ENCODE measurements around the gene ZDHHC13.

The ZDHHC13 gene

DNA sequence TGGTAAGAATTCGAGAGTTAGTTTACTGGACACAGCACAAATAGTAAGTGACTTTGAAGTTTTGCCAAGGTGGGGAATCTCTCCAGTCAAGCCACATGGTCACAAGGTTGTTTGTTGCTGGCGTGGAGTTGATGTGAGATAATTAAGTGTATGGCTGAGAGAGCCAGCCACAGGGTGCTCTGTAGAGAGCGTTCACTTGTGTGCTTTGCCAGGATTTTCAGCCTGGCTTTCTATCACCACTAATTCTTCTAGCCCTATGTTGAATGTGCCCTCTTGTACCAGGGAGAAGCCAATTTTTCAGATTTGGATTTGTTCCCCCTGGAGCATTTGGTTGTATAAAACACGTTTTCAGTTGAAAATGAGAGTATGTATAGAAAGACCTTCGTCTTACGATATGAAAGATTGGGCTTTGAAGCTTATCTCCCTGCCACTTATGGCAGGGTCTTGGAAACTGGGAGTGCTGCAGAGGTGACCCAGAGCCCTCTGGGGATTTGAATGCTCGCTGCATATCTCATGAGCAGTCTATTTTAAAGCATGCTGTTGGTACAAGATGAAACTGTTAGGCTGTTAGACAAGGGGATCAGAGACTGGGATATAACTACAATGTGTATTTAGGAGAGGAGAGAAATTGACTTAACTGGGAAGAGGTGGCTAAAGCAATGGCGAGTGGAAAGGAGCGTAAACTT lies 56.2 kb downstream of the ZDHHC13 start:
- DNase-seq: no peak

DNA sequence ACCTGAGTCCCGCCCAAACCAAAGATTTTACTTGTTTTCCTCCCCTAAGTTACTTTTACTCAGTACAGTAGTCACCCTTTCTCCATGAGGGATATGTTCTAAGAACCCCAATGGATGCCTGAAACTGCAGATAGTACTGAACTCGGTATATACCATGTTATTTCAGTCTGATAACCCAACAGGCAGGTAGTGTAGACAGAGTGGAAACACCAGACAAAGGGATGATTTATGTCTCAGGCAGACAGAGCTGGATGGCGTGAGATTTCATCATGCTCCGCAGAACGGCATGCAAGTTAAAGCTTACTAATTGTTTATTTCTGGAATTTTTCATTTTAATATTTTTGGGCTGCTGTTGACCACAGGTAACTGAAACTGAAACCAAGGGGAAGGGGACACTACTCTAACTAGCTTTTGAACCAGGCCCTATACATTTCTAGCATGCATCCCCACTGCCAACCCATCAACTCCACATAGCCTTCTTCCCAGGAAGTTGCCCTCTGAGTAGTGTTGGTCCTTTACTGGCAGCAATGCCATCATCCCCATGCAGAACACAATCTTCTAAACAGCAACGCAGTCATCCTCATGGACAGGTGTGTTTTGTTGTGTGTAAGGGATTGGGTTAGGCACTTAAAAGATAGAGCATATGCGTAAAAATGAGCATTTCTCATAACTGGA lies 57.1 kb downstream of the ZDHHC13 start:
- no peak for DNase-seq

DNA sequence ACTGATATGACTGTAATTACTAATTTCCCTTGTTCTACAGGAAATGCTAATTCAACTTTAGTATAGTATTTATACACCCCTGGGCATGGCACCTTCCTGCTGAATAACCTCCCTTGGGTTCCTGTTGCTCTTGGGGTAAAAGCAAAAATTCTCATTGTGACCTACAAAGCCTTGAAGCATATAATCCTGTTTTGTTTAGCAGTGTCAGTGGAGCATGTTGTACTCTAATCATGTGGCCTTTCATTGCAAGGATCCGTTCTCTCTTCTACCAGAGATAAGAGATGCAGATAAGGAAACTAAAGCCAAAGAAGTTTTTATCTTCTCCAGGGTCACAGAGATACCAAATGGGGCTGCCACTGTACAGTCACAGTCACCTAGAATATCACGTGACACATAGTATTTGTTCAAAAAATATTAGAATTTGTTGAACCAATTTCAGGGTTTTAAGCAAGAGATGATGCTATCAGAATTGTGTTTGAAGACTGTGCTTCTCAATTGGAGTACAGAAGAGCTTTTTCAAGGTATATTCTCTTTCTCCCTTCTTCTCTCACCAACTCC lies 59.7 kb downstream of the ZDHHC13 start:
- DNase-seq: no peak

DNA sequence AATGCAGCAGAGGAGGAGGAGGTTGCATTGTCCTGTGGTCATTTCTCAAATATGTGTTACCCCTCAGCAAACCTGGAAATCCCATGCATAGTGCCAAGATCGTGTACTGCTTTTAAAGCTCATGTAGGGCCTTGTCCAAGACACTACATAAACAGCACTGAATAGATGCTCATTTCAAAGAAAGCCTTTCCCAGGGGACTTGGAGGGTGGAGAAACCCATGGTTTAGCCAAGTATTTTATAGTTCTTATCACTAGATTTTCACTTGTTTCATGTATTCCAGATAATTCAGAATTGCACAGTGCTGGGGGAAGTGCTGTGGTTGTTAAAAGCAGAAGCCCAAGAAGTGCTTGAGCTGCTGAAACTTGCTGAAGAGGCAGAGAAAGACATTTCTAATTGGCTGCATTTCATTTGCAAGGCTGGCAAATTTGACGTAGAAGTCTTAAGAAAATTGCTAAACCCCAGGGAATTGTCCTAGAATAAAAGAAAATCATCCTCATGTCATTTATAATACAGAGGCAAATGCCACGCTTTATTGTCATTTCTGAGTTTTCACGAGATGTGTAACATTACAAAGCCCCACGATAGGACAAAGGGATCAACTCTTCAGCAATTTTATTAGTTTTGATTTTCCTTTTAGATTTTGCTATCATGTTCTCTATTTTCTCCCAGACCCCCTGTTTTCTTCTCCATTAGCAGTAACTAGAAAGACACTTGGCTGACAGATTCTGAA lies 64.7 kb downstream of the ZDHHC13 start:
- DNase-seq: no peak

DNA sequence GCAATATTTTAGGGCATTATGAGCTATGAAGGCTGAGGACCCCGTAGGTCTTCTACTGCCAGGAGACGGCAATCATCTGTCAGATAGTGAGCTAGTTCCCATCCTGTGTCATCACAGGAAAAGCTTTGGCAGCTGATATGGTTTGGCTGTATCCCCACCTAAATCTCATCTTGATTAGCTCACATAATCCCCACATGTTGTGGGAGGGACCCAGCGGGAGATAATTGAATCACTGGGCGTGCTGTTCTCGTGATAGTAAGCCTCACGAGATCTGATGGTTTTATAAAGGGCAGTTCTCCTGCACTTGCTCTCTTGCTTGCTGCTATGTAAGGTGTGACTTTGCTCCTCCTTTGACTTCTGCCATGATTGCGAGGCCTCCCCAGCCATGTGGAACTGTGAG lies 66.7 kb downstream of the ZDHHC13 start:
- no peak for DNase-seq

DNA sequence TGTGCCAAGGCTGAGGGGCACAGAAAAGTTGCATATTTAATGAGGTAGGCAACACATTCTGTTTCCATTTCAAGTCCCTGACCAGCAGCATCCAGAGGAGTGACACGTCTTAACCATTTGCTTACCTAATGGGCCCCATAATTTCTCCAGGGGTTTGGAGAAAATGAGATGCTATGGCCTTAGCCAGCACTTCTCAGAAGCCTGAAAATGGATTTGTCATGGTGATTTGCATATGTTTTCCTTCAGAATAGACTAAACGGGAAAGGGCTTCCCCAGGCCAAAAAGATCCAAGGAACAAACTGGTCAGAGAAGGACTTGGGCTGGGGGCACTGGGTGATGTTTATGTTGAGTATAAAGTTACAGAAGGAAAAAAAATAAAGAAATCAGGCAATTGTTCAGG lies 68.1 kb downstream of the ZDHHC13 start:
- DNase-seq: no peak

DNA sequence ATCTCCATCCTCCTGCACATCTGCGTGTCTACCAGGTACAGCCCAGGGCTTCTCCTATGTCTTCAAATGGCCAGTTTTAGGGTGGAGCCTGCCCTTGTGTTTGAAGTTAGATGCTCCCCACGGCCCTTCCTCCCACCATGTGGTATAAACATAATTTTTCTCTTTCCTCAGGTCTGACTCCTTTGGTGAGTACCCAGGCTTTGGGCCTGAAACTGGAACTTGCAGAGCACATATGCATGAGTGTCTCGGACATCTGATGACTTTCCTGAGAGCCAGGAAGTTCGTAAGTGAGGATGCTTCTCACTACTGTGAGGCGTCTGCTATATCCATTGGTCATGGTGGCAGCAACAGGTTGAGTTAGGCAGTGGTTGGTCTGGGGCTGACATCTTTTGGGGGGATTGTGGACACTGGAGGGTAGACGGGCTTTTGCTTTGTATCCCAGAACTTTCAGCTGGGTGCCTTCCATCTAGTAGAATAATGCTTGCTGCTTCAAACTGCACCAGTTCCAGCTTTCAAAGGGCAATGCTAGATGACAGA lies 68.6 kb downstream of the ZDHHC13 start:
- DNase-seq: no peak

DNA sequence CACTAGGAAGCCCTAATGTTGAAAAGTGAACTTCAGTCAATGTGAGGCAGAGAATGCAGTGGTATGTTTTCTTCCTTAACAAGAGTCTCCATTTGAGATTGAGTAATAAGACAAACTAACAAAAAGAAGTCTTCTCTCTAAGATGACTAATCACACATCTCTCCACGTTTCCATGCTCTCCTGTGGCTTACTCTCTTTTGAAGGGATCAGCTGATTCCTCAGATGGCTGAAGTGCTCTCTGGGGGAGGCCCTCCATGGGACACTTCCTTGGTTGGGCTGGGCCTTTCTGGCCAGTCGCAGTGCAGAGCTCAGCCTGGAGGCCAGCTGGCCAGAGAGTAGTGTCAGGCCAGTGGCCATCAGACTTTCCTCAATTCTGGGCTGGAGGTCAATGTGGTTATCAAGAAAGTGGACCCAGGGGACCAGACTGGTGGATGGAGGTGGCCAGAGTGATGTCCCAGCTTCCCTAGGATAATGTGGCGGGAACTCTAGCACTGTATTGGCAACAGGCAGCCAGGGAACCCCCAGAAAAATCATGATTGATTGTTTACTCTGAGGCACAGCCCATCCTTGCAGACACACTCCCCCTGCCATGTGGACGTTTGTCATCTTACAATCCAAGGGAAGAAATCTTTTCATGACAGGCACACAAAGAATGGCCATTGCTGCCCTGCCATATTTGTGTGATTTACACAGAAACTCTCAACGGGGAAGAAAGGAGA lies 70.3 kb downstream of the ZDHHC13 start:
- DNase-seq: no peak

DNA sequence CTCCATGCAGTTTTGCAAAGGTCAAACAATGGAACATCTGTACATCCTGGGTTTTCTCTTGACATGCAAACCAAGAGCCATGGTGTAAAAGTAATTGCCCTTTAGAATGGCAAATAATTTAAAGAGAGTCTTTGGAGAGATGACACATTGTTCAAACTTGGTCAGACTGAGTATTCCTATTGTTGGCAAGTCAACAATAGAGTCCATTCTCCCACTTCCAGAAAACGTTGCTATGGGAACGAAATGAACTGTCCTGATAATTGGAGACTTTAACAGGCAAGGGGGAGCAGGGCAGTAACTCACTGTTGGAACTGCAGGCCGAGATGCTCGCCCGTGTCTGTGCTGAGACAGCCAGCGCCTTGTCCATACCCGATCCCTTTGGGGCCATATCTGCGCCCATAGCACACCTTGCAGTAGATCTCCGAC lies 70.9 kb downstream of the ZDHHC13 start:
- no peak for DNase-seq

DNA sequence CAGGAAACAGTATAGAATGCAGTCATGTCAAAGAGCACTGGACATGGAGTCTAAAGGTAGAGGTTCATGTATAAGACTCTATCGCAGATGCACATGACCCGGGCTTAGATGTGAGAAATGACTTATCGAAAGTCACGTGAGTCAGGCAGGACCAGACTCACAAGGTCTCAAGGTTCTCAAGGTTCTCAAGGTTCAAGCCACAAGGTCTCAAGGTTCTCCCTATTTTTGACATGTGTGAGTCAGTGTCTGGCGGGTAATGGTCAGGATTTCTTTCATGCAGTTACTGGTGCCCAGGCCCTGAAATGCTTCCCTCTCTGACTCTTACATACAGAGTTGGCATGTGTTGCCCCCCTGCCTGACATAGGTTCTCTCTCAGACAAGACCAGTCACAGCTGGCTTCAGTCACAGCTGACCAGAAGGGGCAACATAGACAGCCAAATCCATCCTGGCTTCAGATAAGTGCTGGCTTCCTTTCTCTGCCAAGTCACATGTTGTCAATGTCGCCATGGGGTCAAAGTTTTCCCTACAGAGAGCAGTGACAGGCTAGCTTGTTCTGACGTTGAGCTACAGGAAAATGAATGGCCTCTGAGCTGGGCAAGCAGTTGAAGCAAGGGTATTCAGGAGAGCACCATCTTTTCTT lies 74.7 kb downstream of the ZDHHC13 start:
- no peak for DNase-seq

DNA sequence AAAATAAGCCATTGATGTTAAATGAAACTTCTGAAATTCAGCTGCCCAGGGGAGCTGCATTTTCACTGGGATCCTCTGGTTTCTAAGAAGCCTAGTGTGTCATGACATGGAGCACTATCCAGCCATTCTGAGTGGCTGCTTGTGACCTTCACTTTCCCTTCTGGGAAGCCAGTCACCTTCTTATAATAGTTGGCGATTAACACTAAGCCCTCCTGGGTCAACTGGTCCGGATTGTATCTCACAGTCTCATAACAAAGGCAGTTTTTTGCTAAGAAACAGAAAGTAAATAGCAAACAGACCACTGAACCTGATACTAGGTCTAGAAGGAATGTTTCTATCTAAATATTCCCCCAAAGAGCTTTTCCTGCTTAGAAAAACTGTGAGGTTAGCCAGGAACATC lies 76.9 kb downstream of the ZDHHC13 start:
- no peak for DNase-seq

DNA sequence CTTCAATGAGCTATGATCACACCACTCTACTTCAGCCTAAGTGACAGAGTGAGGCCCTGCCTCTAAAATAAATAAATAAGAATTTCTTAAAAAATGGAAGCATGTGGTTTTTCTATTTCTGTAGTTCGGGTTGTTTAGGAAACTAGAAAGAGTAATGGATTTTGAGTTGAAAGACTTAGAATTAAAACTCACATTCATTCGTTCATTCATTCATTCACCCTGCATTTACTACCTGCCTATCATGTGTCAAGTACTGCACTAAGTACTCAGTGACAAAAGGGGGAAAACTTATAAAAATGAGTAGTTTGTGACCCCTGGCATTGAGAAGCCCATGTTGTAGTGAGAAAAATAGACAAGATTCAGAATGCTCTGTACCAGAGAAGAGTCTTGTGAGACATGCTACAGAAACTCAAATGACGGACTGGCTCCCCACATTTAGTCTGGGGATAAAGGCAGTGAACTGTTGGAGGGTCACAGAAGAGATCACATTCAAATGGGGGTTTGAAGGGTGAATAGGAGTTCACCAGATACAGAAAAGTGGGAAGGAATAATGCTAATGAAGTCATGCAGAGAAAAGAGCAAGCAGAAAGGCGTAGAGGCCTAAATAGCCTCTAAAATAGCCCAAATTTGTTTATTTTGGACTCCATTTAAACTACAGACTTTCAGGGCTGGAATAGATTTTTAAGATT lies 77.8 kb downstream of the ZDHHC13 start:
- no peak for DNase-seq

DNA sequence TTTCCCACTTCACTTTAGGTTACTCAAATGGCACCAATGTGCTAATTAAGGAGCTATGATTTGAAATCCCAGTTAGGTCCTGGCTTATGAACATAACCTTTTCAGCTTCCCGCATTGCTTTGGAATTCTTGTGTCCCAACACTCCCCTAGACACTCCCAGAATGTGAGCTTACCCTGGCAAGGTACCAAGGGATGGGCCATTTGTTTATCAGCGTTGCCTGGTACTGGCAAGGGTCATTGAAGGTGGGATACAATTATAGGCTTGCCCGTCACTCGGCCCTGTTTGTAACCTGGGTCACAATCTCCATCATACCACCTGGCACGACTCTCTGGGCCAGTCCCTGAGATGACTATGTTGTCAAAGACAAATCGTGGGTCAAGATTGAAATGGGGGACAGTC lies 79.5 kb downstream of the ZDHHC13 start:
- no peak for DNase-seq

DNA sequence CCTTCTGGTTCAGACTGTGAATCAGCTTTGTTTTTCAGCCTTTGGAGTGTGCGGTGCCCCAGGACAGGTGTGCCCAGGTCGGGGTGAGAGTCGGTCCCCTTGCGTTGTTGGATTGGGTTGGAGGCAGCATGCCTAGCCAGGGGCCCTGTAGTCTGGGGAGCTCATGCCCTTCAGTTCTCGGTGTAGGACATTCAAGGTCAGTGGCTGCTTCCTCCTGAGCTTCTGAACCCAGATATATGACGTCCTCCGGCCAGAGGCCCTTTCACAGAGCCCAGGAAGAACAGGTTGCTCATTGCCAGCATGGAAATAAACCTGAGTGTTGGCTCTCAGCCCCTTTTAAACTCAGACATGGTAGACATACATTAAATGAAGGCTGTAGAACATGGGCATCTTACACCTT lies 82.1 kb downstream of the ZDHHC13 start:
- DNase-seq: no peak

DNA sequence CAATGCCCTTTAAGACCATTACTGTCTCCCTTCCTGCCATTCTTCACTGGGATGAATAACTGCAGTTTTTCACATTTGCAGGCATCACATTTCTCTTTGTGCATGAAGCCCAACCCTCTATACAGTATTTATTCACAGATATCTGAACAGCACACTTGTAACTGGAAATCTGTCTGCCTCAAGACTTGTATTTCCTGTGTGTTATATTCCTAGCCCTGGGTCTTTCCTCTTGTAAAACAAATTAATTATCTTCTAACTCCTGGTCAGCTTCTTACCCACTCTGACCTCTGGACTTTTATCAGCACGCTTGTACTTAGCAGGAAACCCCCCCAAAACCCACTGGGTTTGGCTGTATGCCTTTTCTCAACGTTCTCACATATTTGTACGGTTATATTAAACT lies 82.8 kb downstream of the ZDHHC13 start:
- no peak for DNase-seq

DNA sequence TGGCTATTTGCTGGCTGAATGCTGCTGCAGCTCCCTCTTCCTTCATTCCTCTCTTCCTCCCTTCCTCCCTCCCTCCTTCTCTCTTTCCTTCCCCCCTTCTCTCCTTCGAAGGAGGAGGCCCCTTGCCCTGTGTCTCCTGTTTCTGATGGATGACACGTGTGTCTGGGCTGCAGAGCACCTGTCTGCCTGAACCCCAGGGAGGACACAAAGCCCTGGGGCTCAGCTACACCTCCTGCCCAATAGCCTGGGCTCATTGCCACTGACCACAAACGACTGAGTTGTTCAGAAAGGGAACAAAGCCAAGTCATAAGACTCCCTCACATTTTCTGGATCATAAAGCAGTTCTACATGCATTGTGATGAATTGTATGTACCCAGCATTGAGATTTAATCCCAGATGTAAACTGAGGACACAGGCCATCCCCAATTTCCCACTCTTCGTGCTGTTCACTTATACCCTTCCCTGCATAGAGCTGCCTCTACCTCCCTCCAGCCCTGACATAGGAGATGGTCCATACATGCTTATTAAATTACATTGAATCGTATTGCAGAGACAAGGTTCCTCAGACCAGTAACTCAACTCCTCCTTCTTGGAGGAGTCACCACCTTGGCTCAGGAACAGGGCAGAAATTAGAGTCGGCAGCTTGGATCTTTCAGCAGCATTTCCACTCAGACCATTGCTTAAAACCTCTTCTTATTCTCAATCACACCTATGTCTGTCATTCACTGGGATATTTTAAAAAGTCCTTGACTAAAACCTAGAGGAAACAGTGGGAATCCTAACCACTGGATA lies 83.6 kb downstream of the ZDHHC13 start:
- no peak for DNase-seq

DNA sequence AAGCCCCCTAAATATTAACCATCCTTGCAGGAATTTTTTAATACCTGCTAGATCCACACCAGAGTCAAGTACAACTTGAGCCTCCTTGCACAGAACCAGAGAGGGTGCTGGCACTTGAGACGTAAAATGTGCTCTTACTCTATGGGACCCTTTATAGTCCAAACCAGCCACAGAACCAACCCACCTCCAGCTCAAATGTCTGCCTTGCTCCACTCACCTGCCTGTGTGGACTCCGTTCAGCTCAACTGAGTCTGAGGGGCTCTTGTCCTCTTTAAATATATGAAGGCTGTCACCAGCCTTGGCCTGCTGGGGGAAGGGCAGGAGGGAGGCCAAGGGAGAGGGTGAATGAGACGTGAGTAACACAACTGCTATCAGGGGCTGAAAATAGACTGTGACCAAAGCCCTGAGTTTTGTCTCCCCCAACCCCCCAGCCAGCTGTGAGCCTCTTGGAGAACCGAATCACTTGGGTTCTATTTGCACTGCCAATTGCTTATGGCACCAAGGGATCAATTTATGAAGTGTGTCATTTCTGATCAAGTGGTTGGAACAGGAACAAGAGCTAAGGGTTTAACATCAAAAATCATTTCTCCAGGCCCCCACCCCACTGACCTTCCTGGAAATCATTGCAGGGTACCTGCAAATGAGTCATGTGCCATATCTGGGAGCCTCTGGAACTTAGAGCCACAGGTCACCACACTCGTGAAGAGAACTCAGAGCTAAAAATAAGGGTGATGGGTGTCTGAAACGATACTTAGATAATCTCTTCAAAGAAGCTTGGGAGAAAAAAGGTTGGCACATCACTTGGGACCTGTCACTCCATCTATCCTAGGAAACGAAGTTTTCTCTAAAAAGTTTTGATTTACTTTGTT lies 85.0 kb downstream of the ZDHHC13 start, which contains the start of gene CSRP3:
CSRP3 (minus strand) TSS at position 247 of the 869 bp plus-strand sequence. CDS start 9,535 bp downstream, outside the sequence.
- no peak for DNase-seq

DNA sequence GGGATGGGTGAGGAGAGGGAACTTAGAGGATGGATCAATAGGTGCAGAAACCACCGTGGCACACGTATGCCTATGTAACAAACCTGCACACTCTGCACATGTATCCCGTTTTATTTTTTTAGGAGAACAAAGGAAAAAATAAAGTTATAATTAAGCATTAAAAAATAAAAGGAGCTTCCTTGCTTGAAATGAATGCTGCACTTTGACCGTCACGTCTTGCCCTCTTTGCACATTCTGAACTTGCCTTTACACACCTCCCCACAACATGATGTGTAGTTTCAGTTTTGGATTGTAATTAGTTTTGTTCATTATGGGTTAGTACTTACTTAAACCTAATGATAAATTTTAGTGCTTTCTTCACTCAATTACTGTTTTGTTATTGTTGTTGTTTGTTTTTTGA lies 87.9 kb downstream of the ZDHHC13 start:
- no peak for DNase-seq

DNA sequence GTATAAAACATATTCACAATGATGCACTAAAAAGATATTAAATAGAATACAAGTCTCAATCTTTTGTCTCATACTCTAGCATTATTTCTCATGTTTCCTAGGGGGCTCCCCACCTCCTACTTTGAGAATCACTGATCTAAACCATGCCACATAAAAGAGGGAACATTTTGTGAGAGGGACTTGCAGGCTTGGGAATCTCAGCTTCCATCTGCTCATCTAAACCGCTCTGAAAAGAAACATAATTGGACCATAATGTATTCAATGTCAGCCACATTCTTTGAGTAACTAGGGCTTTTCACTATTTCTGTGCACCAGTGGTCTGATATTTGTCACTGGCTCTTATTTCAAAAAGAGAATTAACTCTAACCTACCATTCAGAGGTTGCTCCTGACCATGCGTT lies 91.2 kb downstream of the ZDHHC13 start:
- no peak for DNase-seq

Data from CD4-positive, alpha-beta T cell treated with Interleukin-17A for 1 hour (primary cell).